Measurements from ENCODE around the gene EDIL3. TPM values are rescaled to one million over a fixed set of nuclear protein-coding genes. Genes with fewer than 3 reads are reported as not detected.
"Not testable (repeated sequence)": the region's sequence is repeated elsewhere in the genome, so short reads cannot be mapped to it uniquely, and the experiment has no call there.

EDIL3 gene
- total and polyA plus RNA-seq, 2 of the 8 experiments (the other 6 are each of a cell fraction or from before 2014, with no cell fraction given): 14.7 to 47.2 TPM

- H3K4me3 ChIP-seq (ENCODE audit: extremely low read depth in 1 of 4, insufficient read depth in 2 of 4, low read depth in 3 of 4, low read length in 4 of 4); H2BK15ac ChIP-seq (ENCODE audit: low read length); DNase-seq (ENCODE audit: low read depth in 1 of 2, low spot score in 2 of 2); H3K23ac ChIP-seq (ENCODE audit: insufficient read length); H2BK5ac ChIP-seq (ENCODE audit: low read depth, low read length); H3K9ac ChIP-seq (replicated peaks in 1 of 4; ENCODE audit: extremely low read depth in 1 of 4, low read depth in 3 of 4, low read length in 3 of 4); H3K79me2 ChIP-seq (ENCODE audit: control insufficient read depth in 1 of 2, insufficient read depth in 2 of 2, low read length in 2 of 2); H3K4me2 ChIP-seq (ENCODE audit: insufficient read depth in 1 of 2, low read depth in 2 of 2, low read length in 2 of 2); H3K36me3 ChIP-seq (ENCODE audit: control insufficient read depth in 2 of 4, insufficient read depth in 4 of 4, low read length in 3 of 4); H2BK120ac ChIP-seq (replicated peaks; ENCODE audit: low read depth, low read length); H3K9me3 ChIP-seq (ENCODE audit: insufficient read depth in 2 of 2, low read depth in 1 of 2, low read length in 1 of 2); H3K4me1 ChIP-seq (replicated peaks in 1 of 4; ENCODE audit: control insufficient read depth in 3 of 4, insufficient read depth in 4 of 4, low read length in 3 of 4); H3K27me3 ChIP-seq (replicated peaks in 1 of 4; ENCODE audit: control insufficient read depth in 3 of 4, extremely low read depth in 1 of 4, insufficient read depth in 3 of 4, low read length in 3 of 4); H2AK5ac ChIP-seq (ENCODE audit: low read depth, low read length); H3K23me2 ChIP-seq (ENCODE audit: low read depth, low read length); H3K14ac ChIP-seq (ENCODE audit: insufficient read length); H3K18ac ChIP-seq (ENCODE audit: extremely low read depth, low read length); H4K5ac ChIP-seq (ENCODE audit: insufficient read length, low read depth, low read length); H2BK20ac ChIP-seq (ENCODE audit: low read length); H4K8ac ChIP-seq (ENCODE audit: extremely low read depth, insufficient read depth, low read length); H3K4ac ChIP-seq (replicated peaks; ENCODE audit: insufficient read length, low read depth, low read length); H4K91ac ChIP-seq (replicated peaks; ENCODE audit: insufficient read length, low read length); H4K20me1 ChIP-seq (replicated peaks in 1 of 2; ENCODE audit: control insufficient read depth in 1 of 2, insufficient read depth in 2 of 2, low read length in 2 of 2); H3K56ac ChIP-seq (replicated peaks; ENCODE audit: insufficient read length, low read depth, low read length); H2BK12ac ChIP-seq (ENCODE audit: low read depth, low read length); H3K79me1 ChIP-seq (ENCODE audit: low read depth, low read length); H3K27ac ChIP-seq (ENCODE audit: low read depth, low read length); FAIRE-seq; H2AFZ ChIP-seq (ENCODE audit: low read length): not testable (repeated sequence)
- ChIA-PET POLR2A (ENCODE audit: partially characterized antibody) (interaction anchor here (1.7 kb wide), 1 partner anchor 87 kb away, joined by 3 read pairs; the partner anchor contains the start of gene EDIL3), CTCF (ENCODE audit: partially characterized antibody) (interaction anchor here (0.7 kb wide), 1 partner anchor 9 kb away, joined by 3 read pairs; no protein-coding TSS in a partner anchor)
- 92% methylated on average over 4 of the region's 4 CpGs; no CpG with 5 or more reads in 1 of the 2 experiments for WGBS, 2 experiments (ENCODE audit: extremely low coverage in 1 of 2, insufficient coverage in 1 of 2, insufficient read length in 1 of 2, insufficient replicate concordance in 2 of 2, low coverage in 1 of 2, low lambda C conversion rate in 2 of 2, missing lambda C conversion rate in 1 of 2)
These were observed 87.0 kb downstream of the EDIL3 start for GRCh38 chr5:84297641-84298040.

Measured in H1 (cell line).